Measurements from ENCODE around the gene PAPOLA.

Gene PAPOLA

DNA sequence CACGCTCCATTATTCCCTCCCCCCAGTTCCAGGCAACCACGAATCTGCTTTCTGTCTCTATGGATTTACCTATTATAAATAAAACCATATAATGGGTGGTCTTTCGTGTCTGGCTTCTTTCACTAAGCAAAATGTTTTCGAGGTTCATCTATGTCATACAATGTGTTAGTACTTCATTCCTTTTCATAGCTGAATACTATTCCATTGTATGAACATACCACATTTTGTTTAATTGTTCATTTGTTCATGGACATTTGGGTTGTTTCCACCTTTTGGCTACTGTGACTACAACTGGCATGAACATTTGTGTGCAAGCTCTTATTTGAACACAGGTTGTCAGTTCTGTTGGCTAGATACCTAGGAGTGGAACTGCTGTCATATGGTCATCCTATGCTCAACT lies 12.9 kb upstream of the PAPOLA start:
- no peak for TF ChIP-seq GATA3 (IDR thresholded peaks at IDR 0.05; ENCODE audit: low read depth, low read length)

DNA sequence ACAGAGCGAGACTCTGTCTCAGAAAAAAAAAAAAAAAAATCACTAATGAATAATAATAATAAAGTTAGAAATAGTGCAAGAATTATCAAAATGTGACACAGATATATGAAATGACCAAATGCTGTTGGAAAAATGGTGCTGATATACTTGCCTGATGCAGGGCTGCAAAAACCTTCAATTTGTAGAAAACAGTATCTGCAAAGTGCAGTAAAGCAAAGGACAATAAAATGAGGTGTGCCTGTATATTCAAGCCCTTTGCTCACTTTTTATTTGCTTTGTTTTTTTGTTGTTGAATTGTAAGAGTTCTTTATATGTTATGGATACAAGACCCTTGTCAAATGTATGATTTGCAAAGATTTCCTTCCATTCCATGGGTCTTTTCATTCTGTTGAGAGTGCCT lies 9.0 kb upstream of the PAPOLA start:
- no peak for TF ChIP-seq GATA3 (IDR thresholded peaks at IDR 0.05; ENCODE audit: low read depth, low read length)
- TF ChIP-seq GATA2 (IDR thresholded peaks at IDR 0.05; ENCODE audit: low read depth, low read length), result no peak

DNA sequence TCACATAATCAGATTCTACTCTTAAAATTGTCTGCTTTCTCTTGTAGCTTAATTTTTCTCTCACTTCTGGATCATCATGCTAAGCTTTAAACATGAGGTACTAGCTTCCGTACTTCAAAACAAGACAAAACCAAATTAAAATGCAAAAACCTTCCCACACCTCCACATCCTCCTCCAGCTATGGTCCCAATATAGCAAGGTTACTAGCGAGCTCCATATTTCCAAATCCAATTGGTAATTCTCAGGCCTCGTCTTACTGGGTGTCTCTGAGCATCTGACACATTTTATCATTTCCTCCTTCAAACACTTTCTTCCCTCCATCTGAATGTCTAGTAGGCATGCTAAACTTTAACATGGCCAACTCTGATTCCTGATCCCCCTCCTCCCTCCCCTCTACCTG lies 7.9 kb upstream of the PAPOLA start:
- no peak for TF ChIP-seq GATA3 (IDR thresholded peaks at IDR 0.05; ENCODE audit: low read depth, low read length)
- TF ChIP-seq GATA2 (IDR thresholded peaks at IDR 0.05; ENCODE audit: low read depth, low read length), result no peak

DNA sequence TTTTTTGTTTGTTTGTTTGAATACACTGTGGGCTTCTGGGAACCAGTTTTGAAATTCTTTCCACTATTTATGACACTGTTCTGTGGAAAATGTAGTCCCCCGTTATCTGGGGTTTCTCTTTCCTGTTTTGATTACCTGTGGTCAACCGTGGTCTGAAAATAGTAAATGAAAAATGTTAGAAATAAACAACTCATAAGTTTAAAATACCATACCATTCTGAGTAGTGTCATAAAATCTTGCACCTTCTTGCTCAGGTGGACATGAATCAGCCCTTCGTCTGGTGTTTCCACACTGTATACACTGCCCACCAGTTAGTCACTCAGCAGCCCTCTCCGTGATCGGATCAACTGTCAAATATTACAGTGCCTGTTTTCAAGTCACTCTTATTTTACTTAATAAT lies 5.1 kb upstream of the PAPOLA start:
- TF ChIP-seq GATA2 (IDR thresholded peaks at IDR 0.05; ENCODE audit: low read depth, low read length), result no peak
- TF ChIP-seq GATA3 (IDR thresholded peaks at IDR 0.05; ENCODE audit: low read depth, low read length), result no peak

DNA sequence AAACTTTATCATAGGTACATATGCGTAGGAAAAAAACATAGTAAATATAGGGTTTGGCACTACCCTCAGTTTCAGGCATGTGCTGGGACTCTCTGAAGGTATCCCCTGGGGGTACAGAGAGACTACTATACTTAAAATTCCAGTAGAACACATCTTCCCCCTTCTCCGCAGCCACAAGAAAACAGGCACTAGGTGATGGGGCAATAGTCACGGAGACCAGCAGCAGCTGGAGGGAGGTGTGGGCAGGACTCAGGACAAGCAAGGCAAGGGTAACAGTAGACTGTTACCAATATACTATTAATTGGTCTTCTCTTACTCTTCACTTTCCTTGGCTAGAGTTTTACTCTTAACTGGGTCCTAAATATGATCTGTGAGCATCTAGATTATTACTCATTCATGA lies 4.6 kb upstream of the PAPOLA start:
- TF ChIP-seq GATA2 (IDR thresholded peaks at IDR 0.05; ENCODE audit: low read depth, low read length) (no peak), GATA3 (IDR thresholded peaks at IDR 0.05; ENCODE audit: low read depth, low read length) (no peak)

DNA sequence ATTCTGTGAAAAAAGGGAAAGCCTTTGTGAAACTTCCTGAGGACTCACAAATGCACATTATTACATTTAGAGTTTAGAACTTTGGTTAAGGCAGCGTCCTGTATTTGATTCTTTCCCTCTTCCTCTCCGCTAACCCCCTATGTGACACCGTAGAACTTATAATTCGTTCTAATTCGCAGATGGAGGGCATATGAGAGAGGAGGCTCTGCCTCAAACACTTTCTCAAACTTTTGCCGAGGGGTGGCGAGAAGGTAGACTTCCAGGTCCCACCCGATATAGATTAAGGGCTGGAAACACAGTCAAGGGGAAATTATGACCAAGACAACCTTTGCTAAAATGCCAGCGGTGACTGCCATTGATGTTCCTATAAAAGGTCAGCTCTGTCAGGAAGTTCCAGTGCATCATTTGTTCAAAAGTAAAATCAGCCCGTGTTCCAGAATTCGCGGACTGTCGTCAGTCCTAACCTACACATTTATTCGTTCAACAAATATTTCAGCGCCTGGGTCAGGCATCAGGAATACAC lies 904 bp upstream of the PAPOLA start:
- TF ChIP-seq GATA3 (IDR thresholded peaks at IDR 0.05; ENCODE audit: low read depth, low read length) (no peak), GATA2 (IDR thresholded peaks at IDR 0.05; ENCODE audit: low read depth, low read length) (no peak)

DNA sequence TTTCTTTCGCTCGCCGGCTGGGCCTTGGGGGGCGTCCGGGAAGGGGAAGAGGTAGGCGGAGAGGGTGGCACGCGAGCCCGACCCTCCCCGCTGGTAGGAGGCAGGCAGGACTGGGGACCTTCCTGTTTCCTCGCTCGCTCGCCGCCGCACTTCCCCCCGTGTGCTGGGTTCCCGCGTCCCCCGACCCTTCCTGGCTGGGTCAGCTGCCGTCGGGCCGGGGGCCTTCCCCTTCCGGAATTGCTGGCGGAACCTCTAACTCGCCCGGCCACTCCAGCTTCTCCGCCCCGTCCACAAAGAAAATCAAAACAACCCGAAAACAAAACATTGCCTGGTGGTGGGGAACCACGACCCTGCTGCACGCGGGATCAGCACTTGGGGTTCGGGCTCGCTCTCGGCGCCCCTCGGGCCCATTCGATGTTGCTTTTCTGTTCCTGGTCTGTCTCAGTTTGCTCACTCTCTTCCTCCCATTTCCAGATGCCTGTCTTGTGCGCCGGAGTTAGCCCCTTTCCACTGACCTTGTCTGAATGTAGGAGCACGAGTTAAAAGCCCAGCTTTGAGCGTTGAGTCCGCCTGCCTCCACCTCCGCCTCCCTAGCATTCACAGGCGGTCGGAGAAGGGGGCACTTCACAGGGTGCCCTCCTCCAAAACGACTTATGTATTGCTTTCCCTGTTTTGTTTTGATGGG lies 581 bp downstream of the PAPOLA start:
- TF ChIP-seq GATA2 (IDR thresholded peaks at IDR 0.05; ENCODE audit: low read depth, low read length), result no peak
- no peak for TF ChIP-seq GATA3 (IDR thresholded peaks at IDR 0.05; ENCODE audit: low read depth, low read length)

DNA sequence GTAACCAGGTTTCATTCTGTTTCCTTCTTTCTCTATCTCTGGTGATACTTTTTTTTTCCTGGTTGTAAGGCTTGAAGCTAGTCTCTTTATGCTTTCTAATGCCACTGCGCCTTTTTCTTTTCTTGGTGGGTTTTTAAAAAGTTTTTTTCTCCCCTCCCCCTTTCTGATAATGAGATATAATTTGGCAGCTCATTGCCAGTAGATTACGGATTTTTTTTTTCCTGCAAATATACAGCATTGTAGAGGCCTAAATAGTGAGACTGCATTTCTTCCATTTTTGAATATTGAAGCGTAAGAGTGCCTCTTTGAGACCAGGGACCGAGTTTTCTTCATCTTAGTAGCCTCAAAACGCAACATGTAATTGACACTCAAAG lies 1.1 kb downstream of the PAPOLA start:
- TF ChIP-seq GATA2 (IDR thresholded peaks at IDR 0.05; ENCODE audit: low read depth, low read length) (no peak), GATA3 (IDR thresholded peaks at IDR 0.05; ENCODE audit: low read depth, low read length) (no peak)

DNA sequence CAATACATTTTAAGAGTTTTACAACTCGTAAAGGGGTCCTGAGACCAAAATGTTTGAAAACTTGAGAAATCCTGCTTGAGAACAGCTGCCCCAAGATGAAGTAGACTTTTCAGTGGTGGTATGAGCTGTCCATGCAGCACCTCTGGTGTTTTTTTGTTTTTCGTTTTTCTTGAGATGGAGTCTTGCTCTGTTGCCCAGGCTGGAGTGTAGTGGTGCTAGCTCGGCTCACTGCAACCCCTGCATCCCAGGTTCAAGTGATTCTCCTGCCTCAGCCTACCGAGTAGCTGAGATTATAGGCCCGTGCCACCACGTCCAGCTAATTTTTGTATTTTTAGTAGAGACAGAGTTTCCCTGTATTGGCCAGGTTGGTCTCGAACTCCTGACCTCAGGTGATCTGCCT lies 5.5 kb downstream of the PAPOLA start:
- no peak for TF ChIP-seq GATA2 (IDR thresholded peaks at IDR 0.05; ENCODE audit: low read depth, low read length)
- no peak for TF ChIP-seq GATA3 (IDR thresholded peaks at IDR 0.05; ENCODE audit: low read depth, low read length)

DNA sequence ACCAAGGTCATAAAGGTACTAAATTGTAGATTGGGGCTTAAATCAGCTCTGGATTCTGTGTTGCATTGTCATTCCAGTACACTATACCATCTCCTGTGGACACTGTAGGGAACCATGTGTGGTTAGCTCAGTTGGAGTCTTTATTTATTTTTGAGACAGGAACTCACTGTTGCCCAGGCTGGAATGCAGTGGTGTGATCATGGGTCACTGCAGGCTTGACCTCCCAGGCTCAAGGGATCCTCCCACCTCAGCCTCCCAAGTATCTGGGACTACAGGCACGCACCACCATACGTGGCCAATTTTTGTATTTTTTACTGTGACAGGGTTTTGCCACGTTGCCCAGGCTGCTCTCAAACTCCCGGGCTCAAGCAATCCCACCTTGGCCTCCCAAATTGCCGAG lies 6.7 kb downstream of the PAPOLA start:
- TF ChIP-seq GATA2 (IDR thresholded peaks at IDR 0.05; ENCODE audit: low read depth, low read length) (no peak), GATA3 (IDR thresholded peaks at IDR 0.05; ENCODE audit: low read depth, low read length) (no peak)

DNA sequence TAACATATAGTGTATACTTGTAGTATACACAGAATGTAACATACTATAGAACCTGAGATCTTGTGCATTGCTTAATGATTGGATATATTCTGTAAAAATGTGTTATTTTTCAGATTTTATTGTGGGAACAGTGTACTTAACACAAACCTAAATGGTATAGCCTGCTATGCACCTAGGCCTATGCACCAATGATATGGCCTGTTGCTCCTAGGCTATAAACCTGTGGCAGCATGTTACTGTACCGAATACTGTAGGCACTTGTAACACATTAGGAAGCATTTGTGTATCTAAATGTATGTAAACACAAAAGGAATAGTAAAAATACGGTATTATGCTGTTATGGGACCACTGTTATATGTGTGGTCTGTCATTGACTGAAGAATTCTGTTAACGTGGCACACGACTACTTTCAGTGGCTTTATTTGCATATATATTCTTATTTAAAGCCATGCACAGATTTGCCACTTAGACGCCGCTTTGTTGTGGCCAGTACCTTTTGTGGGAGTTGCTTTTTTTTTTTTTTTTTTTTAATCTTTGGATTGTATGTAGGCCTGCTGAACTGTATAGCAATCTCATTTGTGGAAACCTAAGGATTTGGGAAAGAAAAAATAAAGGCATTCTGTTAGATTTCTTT lies 7.4 kb downstream of the PAPOLA start:
- no peak for TF ChIP-seq GATA3 (IDR thresholded peaks at IDR 0.05; ENCODE audit: low read depth, low read length)

DNA sequence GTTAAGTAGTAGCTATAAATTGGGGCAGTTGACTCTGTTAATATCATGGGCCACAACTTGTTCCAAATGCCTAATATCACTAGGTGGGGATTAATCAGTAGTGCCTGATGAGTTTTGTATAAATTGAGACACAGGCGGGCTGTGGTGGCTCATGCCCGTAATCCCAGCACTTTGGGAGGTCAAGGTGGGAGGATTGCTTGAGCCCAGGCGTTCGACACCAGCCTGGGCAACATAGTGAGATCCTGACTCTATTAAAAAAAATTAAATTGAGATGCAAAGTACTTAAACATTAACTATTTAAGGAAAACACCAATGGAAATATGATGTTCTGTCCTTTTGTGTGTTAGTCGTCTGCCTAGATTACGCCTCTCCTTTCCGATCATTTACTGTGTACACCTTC lies 9.0 kb downstream of the PAPOLA start:
- no peak for TF ChIP-seq GATA3 (IDR thresholded peaks at IDR 0.05; ENCODE audit: low read depth, low read length)
- TF ChIP-seq GATA2 (IDR thresholded peaks at IDR 0.05; ENCODE audit: low read depth, low read length), result no peak

DNA sequence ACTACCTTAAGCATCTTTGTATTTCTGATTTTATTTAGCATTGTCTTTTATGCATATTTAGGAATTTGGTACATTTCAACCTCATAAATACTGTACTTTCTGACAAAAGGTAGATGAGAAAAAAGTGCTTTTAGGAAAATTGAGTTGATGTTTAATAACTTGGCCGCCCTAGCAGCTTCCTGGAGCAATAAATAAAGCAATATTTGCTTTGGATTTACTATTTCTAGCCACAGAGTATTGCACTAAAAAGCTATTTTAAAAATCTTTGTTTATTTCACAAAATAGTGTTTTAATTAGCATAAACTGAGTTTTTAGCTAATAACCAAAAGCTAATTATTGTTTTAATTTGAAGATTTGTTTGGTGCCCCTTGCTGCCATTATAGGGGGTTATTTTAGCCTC lies 9.5 kb downstream of the PAPOLA start:
- TF ChIP-seq GATA3 (IDR thresholded peaks at IDR 0.05; ENCODE audit: low read depth, low read length) (no peak), GATA2 (IDR thresholded peaks at IDR 0.05; ENCODE audit: low read depth, low read length) (no peak)

DNA sequence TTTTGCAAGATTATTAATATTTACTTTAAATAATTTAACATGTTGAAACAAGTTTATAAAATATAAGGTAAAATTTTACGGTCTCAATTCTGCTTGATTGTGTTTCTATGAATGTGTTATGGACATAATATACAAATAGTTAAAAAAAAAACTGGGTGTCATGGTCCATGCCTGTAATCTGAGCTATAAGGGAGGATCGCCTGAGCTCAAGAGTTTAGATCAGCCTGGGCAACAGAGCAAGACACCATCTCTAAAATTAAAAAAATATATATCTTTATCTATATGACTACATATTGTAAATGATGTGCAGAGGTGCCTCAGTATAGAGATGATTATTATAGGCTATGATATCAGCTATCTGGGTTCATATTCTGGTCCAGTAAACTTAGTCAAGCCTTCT lies 9.9 kb downstream of the PAPOLA start:
- TF ChIP-seq GATA3 (IDR thresholded peaks at IDR 0.05; ENCODE audit: low read depth, low read length), result no peak
- no peak for TF ChIP-seq GATA2 (IDR thresholded peaks at IDR 0.05; ENCODE audit: low read depth, low read length)

DNA sequence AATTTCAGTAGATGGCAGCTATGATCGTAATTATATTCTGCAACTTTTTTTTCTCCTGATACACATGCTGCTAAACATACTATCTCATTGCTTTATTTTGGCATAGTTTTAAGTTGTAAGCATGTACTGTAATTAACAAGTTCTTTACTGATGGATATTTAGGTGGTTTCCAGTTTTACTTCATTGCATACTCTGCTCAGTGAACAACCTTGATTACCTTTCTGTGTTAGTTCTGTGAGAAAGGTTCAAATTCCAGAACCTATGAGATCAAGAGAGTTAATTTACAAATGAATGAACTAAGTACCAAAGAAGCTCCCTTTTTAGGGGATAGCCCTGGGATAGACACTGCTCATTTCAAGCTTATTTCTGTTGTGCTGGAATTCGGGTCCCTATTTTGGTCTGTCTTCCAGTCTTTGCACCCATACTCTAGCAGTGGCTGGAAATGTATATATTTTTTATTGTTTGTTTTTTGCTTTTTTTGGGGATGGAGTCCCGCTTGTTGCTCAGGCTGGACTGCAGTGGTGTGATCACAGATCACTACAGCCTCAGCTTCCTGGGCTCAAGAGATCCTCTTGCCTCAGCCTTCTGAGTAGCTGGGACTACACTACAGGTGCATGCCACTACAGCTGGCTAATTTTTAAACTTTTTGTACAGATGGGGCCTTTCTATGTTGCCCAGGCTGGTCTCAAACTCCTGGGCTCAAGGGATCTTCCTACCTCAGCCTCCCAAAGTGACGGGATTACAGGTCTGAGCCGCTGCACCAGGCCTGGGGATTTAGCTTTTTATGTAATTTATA lies 10.6 kb downstream of the PAPOLA start:
- TF ChIP-seq GATA2 (IDR thresholded peaks at IDR 0.05; ENCODE audit: low read depth, low read length) (no peak), GATA3 (IDR thresholded peaks at IDR 0.05; ENCODE audit: low read depth, low read length) (no peak)
